Hindlimb muscle (tissue), 1 donor: ENCODE data around the gene SLIT3. TPM values are rescaled to one million over a fixed set of nuclear protein-coding genes. Genes with fewer than 3 reads are reported as not detected.
"Not testable (repeated sequence)": the region's sequence is repeated elsewhere in the genome, so short reads cannot be mapped to it uniquely, and the experiment has no call there.

ENCODE experiments used
- DNase-seq: peaks from one replicate; pipeline ENCODE4 v3.0.0-alpha.2; 2013
- polyA plus RNA-seq: library from polyadenylated mRNA; unstranded; fragments of 120-200 nt; gene quantifications from one replicate; pipeline ENCODE4 v1.2.1, GENCODE V29; 2013; ENCODE audit not compliant: insufficient read length

SLIT3 gene
- polyA plus RNA-seq, 1 donor, result 7.5 TPM

DNA sequence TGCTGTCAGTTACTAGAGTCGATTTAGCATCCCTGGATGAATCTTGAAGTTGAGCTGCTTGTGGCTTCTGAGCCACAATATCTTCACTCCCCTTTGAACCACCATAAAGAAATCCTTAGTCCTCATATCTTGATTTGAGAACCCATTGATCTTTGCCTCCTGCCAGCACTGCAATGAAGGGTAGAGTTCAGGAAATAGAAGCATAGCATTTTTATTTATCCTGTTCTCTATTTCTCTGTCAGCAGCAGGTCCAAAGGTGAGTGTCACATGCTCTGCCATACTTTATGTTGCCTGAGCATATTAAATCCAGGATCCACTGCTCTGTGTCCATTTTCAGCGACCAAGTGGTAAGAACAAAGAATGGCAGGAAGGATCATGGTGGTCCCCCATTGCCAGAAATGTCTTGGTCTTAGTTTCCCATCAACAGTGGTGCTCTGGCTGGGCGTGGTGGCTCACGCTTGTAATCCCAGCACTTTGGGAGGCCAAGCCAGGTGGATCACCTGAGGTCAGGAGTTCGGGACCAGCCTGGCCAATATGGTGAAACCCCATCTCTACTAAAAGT lies 641.6 kb downstream of the SLIT3 start:
- no peak for DNase-seq

DNA sequence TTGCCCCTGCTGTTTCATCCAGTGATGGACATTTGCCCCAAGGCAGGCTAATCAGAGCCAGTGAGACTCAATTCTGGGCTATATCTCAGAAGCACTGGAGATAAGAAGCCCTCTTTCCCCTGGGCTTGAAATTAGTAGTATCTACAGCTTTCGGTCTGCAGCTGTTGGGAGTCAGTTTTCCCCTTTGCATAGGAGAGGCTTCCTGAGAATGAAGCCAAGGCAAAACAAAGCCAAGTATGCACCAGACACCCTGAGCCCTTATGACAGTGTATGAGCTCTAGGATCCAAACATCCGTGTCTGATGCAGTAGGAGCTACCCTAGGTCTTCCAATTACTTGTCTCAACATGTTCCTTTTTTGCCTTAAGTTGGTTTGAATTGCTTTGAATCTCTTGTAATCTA lies 642.5 kb downstream of the SLIT3 start:
- no peak for DNase-seq

DNA sequence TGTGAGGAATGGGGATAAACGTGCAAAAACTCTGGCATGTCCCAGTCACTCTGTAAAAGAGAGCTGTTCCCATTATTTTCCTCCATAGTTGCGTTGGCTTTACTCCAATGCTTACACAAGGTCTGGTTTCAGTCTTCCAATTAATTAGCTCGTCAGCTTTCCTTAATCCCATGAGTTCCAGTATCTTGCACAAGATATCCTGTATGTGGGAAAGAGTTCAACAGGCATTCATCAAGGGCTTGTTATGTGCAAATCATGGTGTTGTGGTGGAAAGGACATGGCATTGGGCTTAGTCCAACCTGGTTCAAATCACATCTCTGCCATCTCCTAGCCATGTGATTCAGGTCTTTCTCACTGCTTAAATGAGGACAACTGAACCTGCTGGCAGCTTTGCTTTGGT lies 644.3 kb downstream of the SLIT3 start:
- no peak for DNase-seq

DNA sequence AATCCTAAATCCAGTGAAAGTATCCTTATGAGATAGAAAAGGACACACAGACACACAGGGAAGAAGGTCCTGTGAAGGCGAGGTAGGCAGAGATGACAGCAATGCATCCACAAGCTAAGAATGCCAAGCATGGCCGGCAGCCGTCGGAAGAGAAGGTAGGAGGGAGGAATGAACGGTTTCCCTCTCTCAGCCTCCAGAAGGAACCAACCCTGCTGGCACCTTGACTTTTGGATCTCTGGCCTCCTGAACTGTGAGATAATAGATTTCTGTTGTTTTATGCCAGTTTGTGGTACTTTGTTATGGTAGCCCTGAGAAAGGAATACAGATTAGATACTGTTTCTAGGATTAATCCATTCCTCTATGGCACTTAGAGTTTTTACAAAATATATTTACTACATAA lies 645.6 kb downstream of the SLIT3 start:
- DNase-seq, result no peak

DNA sequence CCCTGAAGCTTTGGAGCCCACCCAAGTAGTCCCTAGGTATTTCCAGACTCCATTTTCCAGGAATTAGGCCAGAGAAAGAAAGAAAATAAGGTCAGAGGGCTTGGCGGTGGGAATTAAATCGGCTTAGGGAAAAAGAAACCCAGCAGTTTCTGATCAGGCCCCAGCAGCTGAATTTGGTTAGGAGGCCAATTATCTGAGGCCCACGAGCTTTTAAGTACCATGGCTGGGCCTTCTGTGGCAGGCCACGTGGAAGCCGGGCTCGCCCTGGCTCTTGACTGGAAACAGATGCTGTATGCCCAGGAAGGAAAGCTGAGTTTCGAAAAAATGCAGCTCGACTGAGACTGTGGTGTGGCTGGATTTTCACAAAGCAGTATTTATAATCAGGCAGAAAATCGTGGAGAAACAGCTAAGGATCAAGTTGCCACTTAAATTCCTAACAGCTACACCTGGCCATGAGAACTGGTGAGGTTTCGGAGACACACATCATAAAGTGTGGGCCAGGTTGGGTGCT lies 646.7 kb downstream of the SLIT3 start:
- peak; percentile 19 for DNase-seq

DNA sequence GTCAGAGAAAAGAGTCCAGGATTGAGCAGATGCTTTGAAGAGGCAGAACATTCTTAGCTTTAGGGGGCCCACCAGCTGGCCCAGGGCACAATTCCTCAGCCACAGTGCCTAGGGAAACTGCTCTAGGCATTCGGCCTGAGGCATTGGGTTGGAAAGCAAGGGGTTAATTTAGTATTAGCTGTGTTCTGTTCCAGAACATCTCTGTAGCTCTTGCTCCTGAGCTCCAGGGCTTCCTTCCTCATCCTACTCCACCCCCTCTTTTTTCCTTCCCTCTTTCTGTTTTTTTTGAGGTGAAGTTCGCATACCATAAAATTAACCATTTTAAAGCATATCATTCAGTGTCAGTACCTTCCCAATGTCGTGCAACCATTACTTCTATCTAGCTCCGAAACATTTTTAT lies 647.3 kb downstream of the SLIT3 start:
- no peak for DNase-seq

DNA sequence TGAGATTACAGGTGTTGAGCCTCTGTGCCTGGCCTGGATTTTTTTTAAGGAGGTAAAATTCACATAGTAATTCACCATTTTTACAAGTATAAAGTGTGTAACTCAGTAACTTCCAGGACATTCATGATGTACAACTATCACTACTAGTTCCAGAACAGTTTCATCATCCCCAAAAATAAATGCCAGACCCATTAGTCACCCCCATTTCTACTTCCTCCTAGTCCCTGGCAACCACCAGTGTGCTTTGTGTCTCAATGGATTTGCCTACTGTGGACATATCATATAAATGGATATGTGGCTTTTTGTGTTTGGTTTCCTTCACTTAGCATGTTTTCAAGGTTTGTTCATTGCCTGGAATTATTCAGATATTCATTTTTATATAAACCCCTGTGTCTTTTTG lies 649.3 kb downstream of the SLIT3 start:
- no peak for DNase-seq

DNA sequence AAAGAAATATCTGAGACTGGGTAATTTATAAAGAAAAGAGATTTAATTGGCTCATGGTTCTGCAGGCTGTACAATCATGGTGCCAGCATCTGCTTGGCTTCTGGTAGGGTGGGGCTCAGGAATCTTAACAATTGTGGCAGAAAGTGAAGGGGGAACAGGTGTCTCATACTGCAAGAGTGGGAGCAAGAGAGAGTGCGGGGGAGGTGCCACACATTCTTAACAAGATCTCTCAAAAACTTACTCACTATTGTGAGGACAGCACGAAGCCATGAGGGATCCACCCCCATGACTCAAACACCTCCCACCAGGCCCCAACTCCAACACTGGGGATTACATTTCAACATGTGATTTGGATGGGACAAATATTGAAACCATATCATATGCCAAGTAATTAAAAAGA lies 651.6 kb downstream of the SLIT3 start:
- no peak for DNase-seq

DNA sequence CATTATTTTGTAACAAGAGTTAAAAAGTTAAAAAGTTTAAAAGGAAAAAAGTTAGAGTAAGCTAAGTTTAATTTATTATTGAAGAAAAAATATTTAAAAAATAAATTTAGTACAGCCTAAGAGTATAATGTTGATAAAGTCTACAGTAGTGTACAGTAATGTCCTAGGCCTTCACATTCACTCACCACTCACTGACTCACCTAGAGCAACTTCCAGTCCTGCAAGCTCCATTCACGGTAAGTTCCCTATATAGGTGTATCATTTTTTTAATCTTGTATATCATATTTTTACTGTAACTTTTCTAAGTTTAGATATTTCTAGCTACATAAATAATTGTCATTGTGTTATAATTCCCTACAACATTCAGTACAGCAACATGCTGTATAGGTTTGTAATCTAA lies 652.4 kb downstream of the SLIT3 start:
- DNase-seq, result no peak

DNA sequence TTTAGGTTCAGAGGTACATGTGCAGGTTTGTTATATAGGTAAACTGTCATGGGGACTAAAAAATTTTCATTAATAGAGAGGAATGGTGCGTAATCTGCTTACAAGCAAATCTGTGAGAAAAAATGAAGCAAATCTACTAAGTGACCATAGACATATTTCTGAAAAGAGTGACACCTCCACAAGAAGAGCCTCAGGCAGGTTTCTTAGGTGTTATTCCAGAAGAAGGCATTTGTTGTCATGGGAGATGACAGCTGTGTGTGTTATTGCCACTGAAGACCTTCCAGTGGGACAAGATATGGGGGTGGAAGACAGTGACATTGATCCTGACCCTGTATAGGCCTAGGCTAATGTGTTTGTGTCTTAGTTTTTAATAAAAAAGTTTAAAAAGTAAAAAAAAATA lies 652.9 kb downstream of the SLIT3 start:
- DNase-seq, result no peak

DNA sequence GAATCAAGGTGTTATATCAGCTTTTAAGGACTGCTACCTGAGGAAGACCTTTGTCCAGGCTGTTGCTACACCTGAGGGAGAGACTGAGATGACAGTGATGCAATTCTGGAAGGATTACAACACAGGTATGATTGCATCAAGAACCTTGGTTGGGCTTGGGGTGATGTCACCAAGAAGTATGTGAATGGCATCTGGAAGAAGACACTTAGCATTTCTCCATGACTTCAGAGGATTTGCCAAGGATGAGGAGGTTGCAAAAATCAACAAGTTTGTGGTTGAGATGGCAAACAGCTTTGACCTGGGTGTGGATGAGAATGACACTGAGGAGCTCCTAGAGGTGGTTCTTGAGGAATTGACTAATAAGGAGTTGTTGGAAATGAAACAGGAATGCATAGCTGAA lies 653.9 kb downstream of the SLIT3 start:
- DNase-seq, result no peak

DNA sequence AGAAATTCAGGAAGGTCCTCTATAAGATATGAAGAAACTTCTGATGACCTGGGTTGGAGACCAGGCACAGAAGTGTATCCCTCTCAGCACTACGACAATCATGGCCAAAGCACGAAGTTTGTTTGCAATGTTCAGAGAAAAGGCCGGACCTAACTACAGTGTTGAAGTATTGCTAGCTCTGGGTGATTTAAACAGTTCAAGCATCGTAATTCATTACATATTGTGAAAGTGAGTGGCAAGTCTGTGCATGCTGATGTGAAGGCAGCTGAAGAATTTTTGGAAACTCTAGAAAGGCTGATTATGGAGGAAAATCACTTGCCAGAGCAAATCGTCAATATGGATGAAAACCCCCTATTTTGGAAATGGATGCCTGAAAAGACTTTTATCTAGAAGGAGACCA lies 654.6 kb downstream of the SLIT3 start:
- DNase-seq, result no peak

DNA sequence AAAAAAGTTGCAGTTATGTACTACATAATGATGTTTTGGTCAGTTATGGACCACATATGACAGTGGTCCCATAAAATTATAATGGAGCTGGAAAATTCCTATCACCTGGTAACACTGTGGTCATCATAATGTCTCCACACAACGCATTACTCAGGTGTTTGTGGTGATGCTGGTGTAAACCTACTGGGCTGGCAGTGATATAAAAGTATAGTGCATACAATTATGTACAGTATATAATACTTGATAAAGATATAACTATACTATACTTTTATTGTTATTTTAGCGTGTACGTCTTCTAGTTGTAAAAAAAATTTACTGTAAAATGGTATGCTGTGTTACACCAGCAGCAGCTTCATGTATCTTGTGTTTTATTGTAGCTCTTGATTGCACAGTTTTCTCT lies 655.7 kb downstream of the SLIT3 start:
- no peak for DNase-seq

DNA sequence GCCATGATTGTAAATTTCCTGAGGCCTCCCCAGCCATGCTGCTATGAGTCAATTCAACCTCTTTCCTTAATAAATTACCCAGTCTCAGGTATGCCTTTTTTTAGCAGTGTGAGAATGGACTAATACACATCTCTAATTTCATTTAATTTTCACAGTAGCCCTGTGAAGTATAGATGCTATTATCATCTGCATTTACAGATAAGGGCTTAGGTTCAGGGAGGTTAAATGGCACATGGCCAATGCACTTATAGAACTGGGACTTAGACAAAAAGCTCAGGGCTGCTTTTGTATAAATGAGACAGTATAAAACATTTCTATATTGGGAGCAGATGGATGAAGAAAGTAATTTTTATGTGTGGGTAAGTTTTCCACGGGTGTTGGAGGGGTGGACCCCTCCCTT lies 658.9 kb downstream of the SLIT3 start:
- no peak for DNase-seq

DNA sequence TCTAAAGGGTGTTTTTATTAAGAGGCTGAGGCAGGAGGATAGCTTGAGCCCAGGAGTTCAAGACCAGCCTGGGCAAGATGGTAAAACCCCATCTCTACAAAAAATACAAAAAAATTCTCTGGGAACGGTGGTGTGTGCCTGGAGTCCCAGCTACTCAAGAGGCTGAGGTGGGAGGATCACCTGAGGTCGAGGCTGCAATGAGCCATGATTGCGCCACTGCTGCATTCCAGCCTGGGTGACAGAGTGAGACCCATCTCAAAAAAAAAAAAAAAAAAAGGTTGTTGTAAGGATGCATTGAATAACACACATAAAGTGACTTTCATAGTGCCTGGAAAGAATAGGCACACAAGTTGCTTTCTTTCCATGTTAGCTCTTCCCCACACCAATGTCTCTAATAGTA lies 662.1 kb downstream of the SLIT3 start:
- DNase-seq, result not testable (repeated sequence)

DNA sequence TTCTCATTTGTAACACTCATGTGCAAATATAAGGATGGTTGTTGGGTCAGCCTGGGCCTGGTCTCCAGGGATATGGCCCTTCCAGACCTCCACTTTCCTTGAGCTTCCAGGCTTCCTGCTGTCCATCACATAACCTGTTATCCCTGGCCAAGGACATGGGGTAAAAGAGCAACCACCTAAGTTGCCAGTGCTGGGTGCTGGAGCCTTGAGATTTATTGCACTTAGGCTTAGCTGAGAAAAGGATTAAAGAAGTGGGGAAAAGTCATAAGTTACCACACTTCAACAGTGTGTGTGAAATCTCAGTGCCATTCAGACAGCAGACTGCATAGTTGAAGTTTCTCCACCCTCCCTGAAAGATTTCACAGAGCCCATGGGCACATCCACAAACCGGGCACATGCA lies 663.1 kb downstream of the SLIT3 start:
- no peak for DNase-seq

DNA sequence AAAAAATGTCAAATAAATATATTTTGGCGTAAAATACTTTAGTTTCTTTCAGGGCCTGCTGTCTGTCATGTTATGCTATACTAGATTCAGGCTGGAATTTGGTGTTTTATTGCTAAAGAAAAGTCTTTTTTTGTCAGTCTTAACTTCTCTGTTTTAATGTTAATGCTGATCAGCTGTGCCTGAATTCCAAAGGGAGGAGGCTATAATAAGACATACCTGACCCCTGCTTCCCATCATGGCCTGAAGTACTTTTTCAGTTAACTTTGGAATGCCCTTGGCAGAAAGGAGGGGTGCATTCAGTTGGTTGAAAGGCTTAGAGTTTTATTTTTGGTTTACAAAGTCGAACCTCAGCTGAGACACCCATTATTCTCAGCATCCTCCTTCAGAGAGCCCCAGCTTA lies 663.7 kb downstream of the SLIT3 start:
- DNase-seq, result no peak

DNA sequence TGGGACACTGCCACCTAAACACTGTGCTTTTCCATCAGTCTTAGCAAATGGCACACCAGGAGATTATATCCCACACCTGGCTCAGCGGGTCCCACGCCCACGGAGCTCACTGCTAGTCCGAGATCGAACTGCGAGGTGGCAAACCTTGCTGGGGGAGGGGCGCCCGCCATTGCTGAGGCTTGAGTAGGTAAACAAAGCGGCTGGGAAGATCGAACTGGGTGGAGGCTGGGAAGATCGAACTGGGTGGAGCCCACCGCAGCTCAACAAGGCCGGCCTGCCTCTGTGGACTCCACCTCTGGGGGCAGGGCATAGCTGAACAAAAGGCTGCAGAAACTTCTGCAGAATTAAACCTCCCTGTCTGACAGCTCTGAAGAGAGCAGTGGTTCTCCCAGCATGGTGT lies 670.0 kb downstream of the SLIT3 start:
- not testable (repeated sequence) for DNase-seq

DNA sequence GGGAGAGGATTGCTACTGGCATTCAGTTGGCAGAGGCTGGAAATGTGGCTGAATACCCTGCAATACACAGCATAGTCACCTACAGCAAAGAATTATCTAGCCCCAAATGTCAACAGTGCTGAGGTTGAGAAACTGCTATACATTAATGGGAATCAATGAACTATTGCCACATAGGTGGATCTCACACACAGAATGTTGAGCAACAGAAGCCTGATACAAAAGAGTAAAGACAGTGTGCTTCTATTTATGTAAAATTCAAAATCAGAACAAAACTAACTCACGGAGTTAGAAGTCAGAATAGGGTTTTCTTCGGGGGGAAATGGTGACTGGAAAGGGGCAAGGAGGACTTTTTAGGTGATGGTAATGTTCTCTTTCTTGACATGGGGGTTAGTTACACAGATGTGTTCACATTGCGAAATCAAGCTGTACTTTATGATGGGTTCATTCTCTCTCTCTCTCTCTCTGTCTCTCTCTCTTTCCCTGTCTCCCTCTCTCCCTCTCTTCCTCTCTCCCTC lies 676.0 kb downstream of the SLIT3 start:
- DNase-seq, result no peak

DNA sequence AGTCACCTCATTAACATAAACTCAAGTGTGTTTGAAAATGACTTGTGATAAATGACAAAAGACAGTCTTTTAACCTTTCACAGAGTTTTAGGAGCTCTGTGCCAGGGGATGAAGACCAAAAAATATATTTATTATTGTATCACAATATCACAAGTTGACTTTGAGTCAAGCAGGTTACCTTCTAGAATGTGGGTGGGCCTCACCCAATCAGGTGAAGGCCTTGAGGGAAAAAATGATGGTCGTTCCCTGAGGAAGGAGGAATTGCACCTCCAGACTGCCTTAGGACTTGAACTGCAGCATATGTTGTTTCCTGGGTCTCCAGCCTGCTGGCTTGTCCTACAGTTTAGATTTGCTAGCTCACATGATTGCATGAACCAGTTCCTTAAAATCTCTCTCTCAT lies 680.1 kb downstream of the SLIT3 start:
- no peak for DNase-seq

DNA sequence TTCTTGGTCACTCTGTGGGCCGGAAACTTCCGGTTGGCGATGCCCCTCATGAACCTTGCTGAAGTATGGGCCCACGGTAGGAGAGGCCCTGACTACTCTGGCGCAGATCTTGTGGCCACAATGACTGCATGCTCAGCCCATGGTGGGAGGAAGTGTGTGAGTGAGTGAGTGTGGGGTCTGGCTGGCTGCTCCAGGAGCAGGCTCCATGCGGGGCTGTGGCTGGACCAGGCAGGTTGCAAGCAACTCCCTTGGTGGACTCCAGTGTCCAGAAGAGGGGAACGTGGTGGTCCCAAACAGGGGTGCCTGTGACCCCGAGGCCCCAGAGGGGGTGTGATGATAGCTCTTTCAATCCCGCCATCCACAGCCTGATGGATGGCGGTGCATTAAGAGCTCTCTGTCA lies 686.3 kb downstream of the SLIT3 start:
- no peak for DNase-seq

DNA sequence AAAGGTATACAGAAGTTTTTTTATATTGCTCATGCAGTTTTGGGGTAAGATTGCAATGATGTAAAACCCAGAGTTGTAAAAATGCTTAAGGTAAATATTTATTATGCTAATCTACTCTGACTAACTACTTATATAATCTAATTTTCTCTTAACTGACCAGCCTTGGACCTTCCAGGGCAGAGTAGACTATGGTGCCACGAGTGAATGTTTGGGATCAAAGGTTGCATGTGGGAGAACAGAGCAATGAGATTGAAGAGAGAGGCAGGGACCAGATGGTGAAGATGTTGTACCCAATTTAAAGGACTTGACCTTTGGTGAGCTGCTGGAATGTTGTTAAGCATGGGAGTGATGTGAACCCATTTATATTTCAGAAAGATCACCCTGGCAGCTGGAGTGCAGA lies 686.9 kb downstream of the SLIT3 start:
- no peak for DNase-seq

DNA sequence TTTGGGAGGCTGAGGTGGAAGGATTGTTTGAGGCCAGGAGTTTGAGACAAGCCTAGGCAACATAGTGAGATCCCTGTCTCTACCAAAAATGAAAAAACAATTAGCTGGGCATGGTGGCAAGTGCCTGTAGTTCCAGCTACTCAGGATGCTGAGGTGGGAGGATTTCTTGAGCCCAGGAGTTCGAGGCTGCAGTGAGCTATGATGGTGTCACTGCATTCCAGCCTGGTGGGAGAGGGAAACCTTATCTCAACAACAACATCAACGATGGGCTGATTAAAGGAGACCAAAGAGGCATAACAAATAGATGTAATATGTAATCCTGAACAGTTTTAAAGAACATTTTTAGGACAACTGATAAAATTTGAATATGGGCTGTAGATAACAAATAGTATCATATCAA lies 687.5 kb downstream of the SLIT3 start:
- no peak for DNase-seq

DNA sequence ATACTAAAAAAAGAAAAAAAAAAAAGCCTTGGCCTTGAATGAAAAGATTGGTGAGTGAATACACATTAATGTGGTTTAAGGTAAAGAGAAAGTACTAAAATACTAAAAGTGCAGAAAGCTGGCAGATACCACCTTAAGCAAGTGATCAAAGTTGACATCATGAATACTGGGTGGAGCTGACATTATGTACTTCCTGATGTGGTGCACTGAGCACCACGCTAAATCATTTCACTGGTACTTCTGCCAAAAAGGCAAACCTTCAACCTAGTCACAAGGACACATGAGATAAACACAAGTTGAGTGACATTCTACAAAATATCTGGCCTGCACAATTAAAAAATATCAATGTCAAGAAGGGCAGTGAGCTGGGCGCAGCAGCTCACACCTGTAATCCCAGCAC lies 687.9 kb downstream of the SLIT3 start:
- DNase-seq, result no peak

DNA sequence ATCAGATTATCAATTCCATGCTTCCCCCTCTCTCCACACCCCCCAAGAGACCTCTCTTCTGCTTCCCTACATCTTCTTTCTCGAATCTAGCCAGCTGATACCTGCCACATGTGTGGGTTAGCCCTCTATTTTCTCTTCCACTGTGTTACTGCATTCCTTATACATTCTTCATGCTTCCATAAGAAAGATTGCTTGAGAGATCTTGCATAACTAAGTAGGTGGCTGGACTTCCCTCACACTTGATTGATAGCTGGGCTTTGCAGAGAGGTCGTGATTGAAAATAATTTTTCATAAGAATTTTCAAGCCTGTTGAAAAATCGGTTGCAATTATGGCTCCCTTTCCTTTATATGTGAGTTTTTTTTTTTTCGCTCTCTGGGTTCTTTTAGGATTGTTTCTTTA lies 688.8 kb downstream of the SLIT3 start:
- DNase-seq, result no peak
